HG02678 (cell line): ENCODE data around the gene C15orf40.
"Not testable (repeated sequence)": the region's sequence is repeated elsewhere in the genome, so short reads cannot be mapped to it uniquely, and the experiment has no call there.

ENCODE experiments used
- ATAC-seq: cut with Tn5 transposase; IDR thresholded peaks from one replicate; pipeline ENCODE4 v1.9.1; 2021; ENCODE audit warnings: mild to moderate bottlenecking, moderate library complexity; ENCODE audit not compliant: unreplicated experiment

The C15orf40 gene

GRCh38 chr15:83011271-83012075, at the start of gene C15orf40:
Gene C15orf40, minus strand, starts transcription at chr15:83011639. Its CDS starts 32 bp downstream, at chr15:83011607.
- ATAC-seq, result peak; percentile 88

- no peak for ATAC-seq
Observed at GRCh38 chr15:83057696-83058376, 46.4 kb upstream of the C15orf40 start.

GRCh38 chr15:83057002-83057401, 45.6 kb upstream of the C15orf40 start:
- ATAC-seq, result no peak

GRCh38 chr15:83053151-83053550, 41.7 kb upstream of the C15orf40 start:
- ATAC-seq, result no peak

- ATAC-seq, result no peak
Observed at GRCh38 chr15:83046558-83047127, 35.2 kb upstream of the C15orf40 start.

DNA sequence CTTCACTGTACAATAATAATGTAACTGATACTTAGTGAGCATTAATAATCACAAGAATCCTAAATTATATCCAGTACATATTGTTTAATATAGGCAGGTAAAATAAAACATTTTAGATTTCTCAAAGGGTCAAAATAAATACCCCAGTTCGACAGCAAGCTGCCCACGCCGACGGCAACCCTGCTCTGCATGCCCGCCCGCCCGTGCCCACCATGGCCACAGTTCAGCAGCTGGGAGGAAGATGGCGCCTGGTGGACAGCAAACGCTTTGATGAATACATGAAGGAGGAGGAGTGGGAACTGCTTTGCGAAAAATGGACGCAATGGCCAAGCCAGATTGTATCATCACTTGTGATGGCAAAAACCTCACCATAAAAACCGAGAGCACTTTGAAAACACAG, 32.7 kb upstream of the C15orf40 start:
- no peak for ATAC-seq

DNA sequence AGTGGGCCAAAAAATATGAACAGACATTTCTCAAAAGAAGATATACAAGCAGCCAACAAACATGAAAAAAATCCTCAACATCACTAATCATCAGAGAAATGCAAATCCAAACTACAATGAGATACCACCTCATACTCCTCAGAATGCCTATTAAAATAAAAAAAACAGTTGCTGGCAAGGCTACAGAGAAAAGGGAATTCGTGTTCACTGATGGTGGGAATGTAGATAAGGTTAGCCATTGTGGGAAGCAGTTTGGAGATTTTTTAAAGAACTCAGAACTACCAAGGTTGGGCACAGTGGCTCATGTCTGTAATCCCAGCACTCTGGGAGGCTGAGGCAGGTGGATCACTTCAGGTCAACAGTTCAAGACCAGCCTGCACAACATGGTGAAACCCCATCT, 27.8 kb upstream of the C15orf40 start:
- ATAC-seq, result no peak

DNA sequence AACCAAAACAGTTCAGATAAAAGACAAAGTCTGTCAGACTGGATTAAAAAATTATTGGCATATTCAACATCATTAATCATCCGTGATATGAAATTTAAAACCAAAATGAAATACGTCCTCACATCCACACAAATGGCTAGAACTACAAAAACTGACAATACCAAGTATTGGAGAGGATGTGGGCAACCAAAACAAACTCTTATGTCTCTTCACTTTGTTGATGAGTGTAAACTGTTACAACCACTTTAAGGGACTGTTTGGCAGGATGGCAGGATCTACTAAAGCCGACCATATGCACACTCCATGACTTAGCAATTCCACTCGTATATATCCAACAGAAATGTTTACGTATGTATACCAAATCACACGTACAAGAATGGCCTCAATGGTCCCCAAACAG, 24.8 kb upstream of the C15orf40 start:
- ATAC-seq, result no peak

DNA sequence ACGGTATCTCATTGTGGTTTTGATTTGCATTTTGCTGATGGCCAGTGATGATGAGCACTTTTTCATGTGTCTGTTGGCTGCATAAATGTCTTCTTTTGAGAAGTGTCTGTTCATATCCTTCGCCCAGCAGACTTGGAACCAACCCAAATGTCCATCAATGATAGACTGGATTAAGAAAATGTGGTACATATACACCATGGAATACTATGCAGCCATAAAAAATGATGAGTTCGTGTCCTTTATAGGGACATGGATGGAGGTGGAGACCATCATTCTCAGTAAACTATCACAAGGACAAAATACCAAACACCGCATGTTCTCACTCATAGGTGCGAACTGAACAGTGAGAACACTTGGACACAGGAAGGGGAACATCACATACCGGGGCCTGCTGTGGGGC, 19.8 kb upstream of the C15orf40 start:
- not testable (repeated sequence) for ATAC-seq

DNA sequence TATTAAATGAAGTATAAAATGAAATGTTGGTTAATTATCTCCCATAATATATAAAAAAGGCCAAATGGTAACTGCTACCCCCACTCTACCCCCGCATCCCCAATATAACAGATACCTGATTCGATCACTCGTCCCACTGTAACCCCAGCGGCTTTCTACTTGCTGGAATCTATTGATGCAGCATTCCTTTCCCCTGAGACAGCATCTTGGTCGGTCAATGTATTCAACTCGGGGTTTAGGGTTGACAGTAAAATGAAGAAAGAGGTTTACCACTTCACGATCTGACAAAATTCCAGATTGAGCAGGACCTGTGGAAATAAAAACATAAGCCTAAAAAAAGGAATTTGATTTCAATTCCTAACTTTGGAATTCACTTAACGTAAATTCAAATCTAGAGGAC, 18.6 kb upstream of the C15orf40 start:
- no peak for ATAC-seq

DNA sequence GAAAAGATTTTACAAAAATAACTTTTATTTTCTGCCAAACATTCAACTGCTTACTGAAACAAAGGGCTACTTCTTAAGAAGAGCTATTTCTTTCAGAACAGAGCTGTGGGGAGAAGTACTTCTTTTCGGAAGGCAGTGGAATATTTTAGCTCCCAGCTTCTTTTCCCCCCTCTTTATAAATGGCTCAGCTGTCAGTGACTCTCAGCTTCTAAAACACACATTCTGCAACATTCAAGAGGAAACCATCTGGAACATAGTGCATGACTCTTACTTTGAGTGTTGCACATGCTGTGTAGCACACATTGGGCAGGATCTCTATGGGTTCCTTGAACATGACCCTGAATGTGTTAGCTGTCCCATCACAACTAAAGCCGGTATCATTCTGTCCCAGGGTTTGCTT, 7.0 kb upstream of the C15orf40 start:
- no peak for ATAC-seq

DNA sequence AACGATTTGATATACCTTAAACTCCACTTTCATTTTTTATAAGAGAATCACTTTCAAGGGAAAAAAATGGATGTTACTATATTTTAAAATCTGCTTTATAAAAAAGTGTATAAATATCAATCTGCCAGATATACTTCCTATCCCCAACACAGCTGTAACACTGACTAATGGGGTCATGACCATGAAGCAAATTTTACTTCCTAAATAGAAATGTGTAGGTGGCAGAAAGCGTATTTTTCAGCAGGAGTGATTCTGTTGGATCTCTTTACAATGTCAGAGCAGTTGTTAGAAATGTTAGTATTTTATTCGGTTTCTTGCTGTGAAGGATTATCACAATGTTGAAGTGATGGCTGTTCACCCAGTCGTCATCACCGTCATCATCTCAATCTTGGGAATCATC, 5.5 kb upstream of the C15orf40 start:
- ATAC-seq, result no peak

- ATAC-seq, result no peak
Observed at GRCh38 chr15:83015361-83015760, 3.9 kb upstream of the C15orf40 start.

GRCh38 chr15:83014205-83014653, 2.8 kb upstream of the C15orf40 start:
- ATAC-seq, result no peak

DNA sequence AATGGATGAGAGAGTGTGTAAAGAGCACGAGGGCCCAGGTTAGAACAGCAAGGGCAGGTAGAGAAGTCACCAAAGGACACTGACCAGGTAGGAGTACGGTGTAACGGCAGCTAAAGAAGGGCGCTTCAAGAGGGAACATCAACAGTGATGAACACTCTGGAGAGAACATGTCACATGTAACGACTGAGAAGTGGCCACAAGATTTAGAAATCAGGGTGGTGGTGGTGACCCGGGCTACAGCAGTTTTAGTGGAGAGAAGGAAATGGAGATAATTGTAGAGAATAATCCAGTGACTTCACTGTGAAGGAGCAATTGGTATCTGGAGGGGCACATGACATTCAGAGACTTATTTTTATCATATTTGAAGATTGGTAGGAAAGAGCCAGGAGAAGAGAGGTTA, 1.2 kb upstream of the C15orf40 start:
- no peak for ATAC-seq

DNA sequence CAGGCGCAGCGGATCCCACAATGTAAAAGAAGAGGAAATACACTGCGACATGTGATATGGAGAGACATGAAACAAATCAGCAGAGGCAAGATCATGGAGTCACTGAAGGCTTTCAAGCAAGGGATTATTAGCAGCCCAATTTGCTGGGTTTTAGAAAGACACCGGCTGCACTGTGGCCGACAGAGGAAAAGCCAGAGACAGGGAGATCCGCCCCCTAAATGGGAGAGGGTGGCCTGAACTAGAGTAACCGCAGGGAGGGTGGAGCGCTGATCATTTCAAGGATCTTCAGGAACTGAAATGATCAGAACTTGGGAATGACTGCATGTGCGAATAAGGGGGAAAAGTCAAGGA, 612 bp upstream of the C15orf40 start:
- ATAC-seq, result no peak

- peak; percentile 54 for ATAC-seq
Observed at GRCh38 chr15:83010709-83011270, 649 bp downstream of the C15orf40 start.

DNA sequence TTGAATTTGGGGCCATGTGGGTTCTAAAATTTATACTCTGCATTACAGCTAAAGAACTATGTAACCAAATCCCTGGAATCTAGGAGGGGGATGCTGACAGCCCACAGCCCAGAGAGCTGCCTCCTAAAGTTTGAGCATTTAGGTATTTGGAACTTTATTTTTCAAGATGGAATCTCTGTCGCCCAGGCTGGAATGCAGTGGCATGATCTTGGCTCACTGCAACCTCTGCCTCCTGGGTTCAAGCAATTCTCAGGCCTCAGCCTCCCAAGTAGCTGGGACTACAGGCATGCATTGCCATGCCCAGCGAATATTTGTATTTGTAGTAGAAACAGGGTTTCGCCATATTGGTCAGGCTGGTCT, 10.8 kb downstream of the C15orf40 start:
- ATAC-seq, result not testable (repeated sequence)

DNA sequence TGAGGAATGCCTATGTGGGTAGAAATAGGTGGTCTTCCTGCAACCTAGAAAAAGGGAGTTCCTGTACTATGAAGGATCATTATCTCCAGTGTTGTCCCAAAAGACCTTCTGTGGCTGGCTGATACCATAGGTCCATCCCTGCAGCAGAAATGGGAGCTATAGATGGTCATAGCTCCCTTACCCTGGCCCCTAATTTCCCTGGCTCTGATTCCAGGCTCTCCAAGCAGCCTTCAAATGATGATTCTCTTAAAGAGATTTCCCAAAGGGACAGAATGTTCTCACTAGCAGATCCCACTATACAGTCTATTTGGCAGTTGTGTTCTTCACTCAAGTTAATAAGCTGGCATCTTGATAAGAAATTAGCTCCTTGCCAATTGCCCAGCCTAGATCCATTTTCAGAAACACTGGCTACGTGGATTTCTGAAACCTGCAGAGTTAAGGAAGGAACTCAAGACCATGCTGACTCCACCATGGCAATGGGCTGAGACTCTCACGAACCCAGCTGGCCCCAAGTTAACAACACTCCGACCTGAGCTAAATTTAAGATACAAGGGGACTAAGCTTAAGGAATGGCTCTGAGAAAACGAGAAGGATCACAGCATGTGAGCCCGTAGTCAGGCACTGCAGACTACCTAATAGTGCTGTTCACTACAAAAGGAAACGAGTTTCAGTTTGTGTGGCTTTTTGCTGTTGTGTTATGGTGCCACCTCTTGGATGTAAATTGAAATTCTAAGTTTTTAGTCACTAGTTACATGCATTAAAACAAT, 11.4 kb downstream of the C15orf40 start:
- peak; percentile 67 for ATAC-seq

GRCh38 chr15:82999426-82999825, 12.0 kb downstream of the C15orf40 start:
- no peak for ATAC-seq

GRCh38 chr15:82995938-82996337, 15.5 kb downstream of the C15orf40 start:
- ATAC-seq, result no peak
